Spinal cord (tissue), 10 donors: ENCODE data around the gene BSN. TPM values are rescaled to one million over a fixed set of nuclear protein-coding genes. Genes with fewer than 3 reads are reported as not detected.

Experiments used
- DNase-seq, 6 donors: peaks; one replicate each; pipeline versions ENCODE4 v3.0.0 to v3.0.0-alpha.2; 2013 to 2015; ENCODE audit warnings: low spot score in 6 of 6, low read depth in 4 of 6
- H3K27ac ChIP-seq: one replicate; pipeline ENCODE4 v1.5.1; 2013; ENCODE audit warnings: low read depth, low read length, control low read depth
- H3K27me3 ChIP-seq: one replicate; pipeline ENCODE4 v1.6.1; 2013; ENCODE audit warnings: low read length; ENCODE audit not compliant: control insufficient read depth, insufficient read depth
- H3K36me3 ChIP-seq: one replicate; pipeline ENCODE4 v1.6.1; 2013; ENCODE audit warnings: low read length; ENCODE audit not compliant: control insufficient read depth, insufficient read depth
- H3K4me1 ChIP-seq: one replicate; pipeline ENCODE4 v1.6.1; 2013; ENCODE audit warnings: low read length; ENCODE audit not compliant: control insufficient read depth, insufficient read depth
- H3K4me3 ChIP-seq: one replicate; pipeline ENCODE4 v1.5.1; 2013; ENCODE audit warnings: low read depth, low read length, control low read depth
- H3K9me3 ChIP-seq: one replicate; pipeline ENCODE4 v1.6.1; 2013; ENCODE audit warnings: low read length; ENCODE audit not compliant: control insufficient read depth, insufficient read depth
- WGBS: methylation state at CpG from one replicate; pipeline ENCODE4 v1.1.5; 2013; ENCODE audit warnings: missing lambda C conversion rate; ENCODE audit not compliant: insufficient coverage; 5-methylcytosine and 5-hydroxymethylcytosine counted together
- polyA plus RNA-seq, 2 donors: library from polyadenylated mRNA; unstranded; fragments of 120-200 nt; gene quantifications; one replicate each; pipeline ENCODE4 v1.2.1, GENCODE V29; 2013; ENCODE audit not compliant: insufficient read length in 2 of 2
- total RNA-seq, 2 donors: library from RNA; depleted of rRNA in 1 of 2; stranded (reverse); fragments of 120-200 nt in 1 of 2; fragments of >200 nt in 1 of 2; gene quantifications; one replicate each; pipeline versions ENCODE4 v1.2.3 to v1.2.4, GENCODE V29; 2013 to 2014
- donor health status: healthy.

BSN gene
- total and polyA plus RNA-seq, 4 donors: 6.9 to 19.4 (median 16.1) TPM

- Histone ChIP-seq H3K4me1 (peaks cover 2% of the 10 kb centered on the region), H3K27ac (no peak overlapping the region), H3K9me3 (no peaks in the 10 kb centered on the region), H3K36me3 (peaks cover 27% of the 10 kb centered on the region), H3K27me3 (no peaks in the 10 kb centered on the region), H3K4me3 (no peak overlapping the region)
- 93% methylated on average over 1 of the region's 1 CpG for WGBS
- no peak for DNase-seq
Measured at GRCh38 chr3:49623071-49623470, 68.8 kb downstream of the BSN start.

- H3K27ac ChIP-seq: no peak overlapping the region
- H3K4me3 ChIP-seq: no peak overlapping the region
- peaks cover 43% of the 10 kb centered on the region for H3K36me3 ChIP-seq
- DNase-seq: no peak
- 97% methylated on average over 13 of the region's 13 CpGs for WGBS
- peaks cover 2% of the 10 kb centered on the region for H3K4me1 ChIP-seq
- H3K27me3 ChIP-seq: no peaks in the 10 kb centered on the region
- no peaks in the 10 kb centered on the region for H3K9me3 ChIP-seq
Measured at GRCh38 chr3:49625071-49625470, 70.8 kb downstream of the BSN start.

- H3K4me1 ChIP-seq: no peaks in the 10 kb centered on the region
- H3K4me3 ChIP-seq: no peak overlapping the region
- H3K9me3 ChIP-seq: no peaks in the 10 kb centered on the region
- no peak overlapping the region for H3K27ac ChIP-seq
- peaks cover 48% of the 10 kb centered on the region for H3K36me3 ChIP-seq
- WGBS: 76% methylated on average over 7 of the region's 8 CpGs
- DNase-seq: no peak
- no peaks in the 10 kb centered on the region for H3K27me3 ChIP-seq
Measured at GRCh38 chr3:49626101-49626581, 71.9 kb downstream of the BSN start.

- no CpG with 5 or more reads among the region's 1 CpG for WGBS
Measured at GRCh38 chr3:49626796-49627195, 72.5 kb downstream of the BSN start.

GRCh38 chr3:49627634-49628033 is 73.4 kb downstream of the BSN start:
- Histone ChIP-seq H3K36me3 (peaks cover 53% of the 10 kb centered on the region), H3K27ac (no peak overlapping the region), H3K4me3 (no peak overlapping the region), H3K9me3 (peaks cover 5% of the 10 kb centered on the region), H3K27me3 (no peaks in the 10 kb centered on the region), H3K4me1 (no peaks in the 10 kb centered on the region)
- 94% methylated on average over 5 of the region's 5 CpGs for whole genome bisulfite sequencing
- no peak for DNase-seq

More at GRCh38 chr3:49626796-49627195, 72.5 kb downstream of the BSN start:
- no peak overlapping the region for H3K4me3 ChIP-seq
- H3K27me3 ChIP-seq: no peaks in the 10 kb centered on the region
- peaks cover 5% of the 10 kb centered on the region for H3K9me3 ChIP-seq
- DNase-seq: no peak
- no peak overlapping the region for H3K27ac ChIP-seq
- H3K4me1 ChIP-seq: no peaks in the 10 kb centered on the region
- H3K36me3 ChIP-seq: peaks cover 53% of the 10 kb centered on the region

GRCh38 chr3:49628249-49628648 is 74.0 kb downstream of the BSN start:
- Histone ChIP-seq H3K27me3 (no peaks in the 10 kb centered on the region), H3K4me3 (no peak overlapping the region), H3K4me1 (no peaks in the 10 kb centered on the region), H3K27ac (no peak overlapping the region), H3K9me3 (peaks cover 5% of the 10 kb centered on the region), H3K36me3 (peaks cover 53% of the 10 kb centered on the region)
- DNase-seq: no peak
- WGBS: 100% methylated on average over 2 of the region's 2 CpGs

- no peak overlapping the region for H3K4me3 ChIP-seq
- WGBS: 83% methylated on average over 4 of the region's 4 CpGs
- peaks cover 53% of the 10 kb centered on the region for H3K36me3 ChIP-seq
Measured at GRCh38 chr3:49629451-49629850, 75.2 kb downstream of the BSN start.

GRCh38 chr3:49629866-49630265 is 75.6 kb downstream of the BSN start:
- Histone ChIP-seq H3K9me3 (peaks cover 5% of the 10 kb centered on the region), H3K27ac (no peak overlapping the region), H3K4me1 (no peaks in the 10 kb centered on the region), H3K27me3 (no peaks in the 10 kb centered on the region), H3K4me3 (no peak overlapping the region), H3K36me3 (peaks cover 50% of the 10 kb centered on the region)
- WGBS: 100% methylated on average over 1 of the region's 6 CpGs
- DNase-seq: no peak

More at GRCh38 chr3:49629451-49629850, 75.2 kb downstream of the BSN start:
- Histone ChIP-seq H3K27me3 (no peaks in the 10 kb centered on the region), H3K27ac (no peak overlapping the region), H3K4me1 (no peaks in the 10 kb centered on the region), H3K9me3 (peaks cover 5% of the 10 kb centered on the region)
- no peak for DNase-seq

- Histone ChIP-seq H3K27ac (no peak overlapping the region), H3K36me3 (peaks cover 44% of the 10 kb centered on the region), H3K4me1 (no peaks in the 10 kb centered on the region), H3K9me3 (peaks cover 5% of the 10 kb centered on the region), H3K4me3 (no peak overlapping the region), H3K27me3 (no peaks in the 10 kb centered on the region)
- no peak for DNase-seq
- 100% methylated on average over 1 of the region's 1 CpG for WGBS
Measured at GRCh38 chr3:49630784-49631183, 76.5 kb downstream of the BSN start.

- Histone ChIP-seq H3K9me3 (peaks cover 5% of the 10 kb centered on the region), H3K36me3 (peaks cover 36% of the 10 kb centered on the region), H3K4me1 (no peaks in the 10 kb centered on the region), H3K27ac (no peak overlapping the region), H3K4me3 (no peak overlapping the region), H3K27me3 (no peaks in the 10 kb centered on the region)
- DNase-seq: no peak
- 61% methylated on average over 2 of the region's 3 CpGs for WGBS
Measured at GRCh38 chr3:49634736-49635135, 80.5 kb downstream of the BSN start.
